Trophoblast cell (in vitro differentiated cells and primary cell): Measurements from ENCODE around the gene PTRH1.

ENCODE experiments used
- DNase-seq, 2 donors: peaks; one replicate each; pipeline ENCODE4 v3.0.0-alpha.2; 2016
- H2AFZ ChIP-seq: 2 replicates; pipeline ENCODE4 v1.6.1; 2013; ENCODE audit warnings: low read length, moderate library complexity, mild to moderate bottlenecking; ENCODE audit not compliant: insufficient read depth, poor library complexity
- H2AK5ac ChIP-seq: 2 replicates; pipeline ENCODE4 v1.6.1; 2013; ENCODE audit warnings: mild to moderate bottlenecking, low read length
- H2BK120ac ChIP-seq: 2 replicates; pipeline ENCODE4 v1.6.1; 2013; ENCODE audit warnings: low read length, mild to moderate bottlenecking, moderate library complexity; ENCODE audit not compliant: insufficient read depth, poor library complexity
- H2BK12ac ChIP-seq: 2 replicates; pipeline ENCODE4 v1.6.1; 2013; ENCODE audit warnings: mild to moderate bottlenecking, low read length, moderate library complexity
- H2BK5ac ChIP-seq: 2 replicates; pipeline ENCODE4 v1.6.1; 2013; ENCODE audit warnings: low read length, low read depth, moderate library complexity, mild to moderate bottlenecking; ENCODE audit not compliant: poor library complexity
- H3K14ac ChIP-seq: 2 replicates; pipeline ENCODE4 v1.6.1; 2013; ENCODE audit warnings: mild to moderate bottlenecking, low read length
- H3K18ac ChIP-seq: 2 replicates; pipeline ENCODE4 v1.6.1; 2013; ENCODE audit warnings: mild to moderate bottlenecking, low read length
- H3K23ac ChIP-seq: 2 replicates; pipeline ENCODE4 v1.6.1; 2013; ENCODE audit warnings: low read length
- H3K27ac ChIP-seq: 2 replicates; pipeline ENCODE4 v1.5.1; 2013; ENCODE audit warnings: low read depth, mild to moderate bottlenecking, inconsistent platforms, low read length, moderate library complexity
- H3K27me3 ChIP-seq: 2 replicates; pipeline ENCODE4 v1.6.1; 2013; ENCODE audit warnings: inconsistent platforms, mild to moderate bottlenecking, low read length, moderate library complexity; ENCODE audit not compliant: insufficient read depth
- H3K36me3 ChIP-seq, 2 experiments: 1 replicate in 1 of 2; 2 replicates in 1 of 2; pipeline ENCODE4 v1.6.1; 2013; ENCODE audit warnings: low read length in 2 of 2, mild to moderate bottlenecking in 2 of 2, moderate library complexity in 1 of 2; ENCODE audit not compliant: insufficient read depth in 2 of 2, control insufficient read depth in 1 of 2
- H3K4ac ChIP-seq: 2 replicates; pipeline ENCODE4 v1.6.1; 2013; ENCODE audit warnings: low read depth, mild to moderate bottlenecking, low read length, moderate library complexity
- H3K4me1 ChIP-seq, 2 experiments: 1 replicate in 1 of 2; 2 replicates in 1 of 2; pipeline ENCODE4 v1.6.1; 2013; ENCODE audit warnings: low read length in 2 of 2, mild to moderate bottlenecking in 2 of 2, moderate library complexity in 1 of 2; ENCODE audit not compliant: insufficient read depth in 2 of 2, control insufficient read depth in 1 of 2
- H3K4me2 ChIP-seq: 2 replicates; pipeline ENCODE4 v1.6.1; 2013; ENCODE audit warnings: inconsistent platforms, mild to moderate bottlenecking, low read length, moderate library complexity
- H3K4me3 ChIP-seq: 2 replicates; pipeline ENCODE4 v1.5.1; 2013; ENCODE audit warnings: mild to moderate bottlenecking, low read depth, low read length, inconsistent platforms
- H3K79me1 ChIP-seq: one replicate; pipeline ENCODE4 v1.6.1; 2013; ENCODE audit warnings: low read length
- H3K79me2 ChIP-seq: 2 replicates; pipeline ENCODE4 v1.6.1; 2013; ENCODE audit warnings: low read length, mild to moderate bottlenecking; ENCODE audit not compliant: control insufficient read depth, insufficient read depth, poor library complexity
- H3K9ac ChIP-seq: 2 replicates; pipeline ENCODE4 v1.6.1; 2013; ENCODE audit warnings: mild to moderate bottlenecking, low read length
- H3K9me3 ChIP-seq: 2 replicates; pipeline ENCODE4 v1.6.1; 2013; ENCODE audit warnings: low read depth, mild to moderate bottlenecking, control low read depth, inconsistent platforms, low read length; ENCODE audit not compliant: insufficient read depth
- H4K12ac ChIP-seq: 2 replicates; pipeline ENCODE4 v1.6.1; 2013; ENCODE audit warnings: low read depth, mild to moderate bottlenecking, low read length, moderate library complexity
- H4K8ac ChIP-seq: 2 replicates; pipeline ENCODE4 v1.6.1; 2013; ENCODE audit warnings: low read depth, mild to moderate bottlenecking, low read length, moderate library complexity
- H4K91ac ChIP-seq: one replicate; pipeline ENCODE4 v1.6.1; 2013; ENCODE audit warnings: low read depth, mild to moderate bottlenecking, low read length, moderate library complexity
- WGBS: extraction: QIAGEN DNeasy Blood & Tissue Kit; methylation state at CpG from one replicate; pipeline ENCODE4 v1.1.7; 2013; ENCODE audit warnings: missing lambda C conversion rate; ENCODE audit not compliant: insufficient read length, insufficient coverage; ENCODE audit errors: extremely low coverage; 5-methylcytosine and 5-hydroxymethylcytosine counted together

Gene PTRH1

DNA sequence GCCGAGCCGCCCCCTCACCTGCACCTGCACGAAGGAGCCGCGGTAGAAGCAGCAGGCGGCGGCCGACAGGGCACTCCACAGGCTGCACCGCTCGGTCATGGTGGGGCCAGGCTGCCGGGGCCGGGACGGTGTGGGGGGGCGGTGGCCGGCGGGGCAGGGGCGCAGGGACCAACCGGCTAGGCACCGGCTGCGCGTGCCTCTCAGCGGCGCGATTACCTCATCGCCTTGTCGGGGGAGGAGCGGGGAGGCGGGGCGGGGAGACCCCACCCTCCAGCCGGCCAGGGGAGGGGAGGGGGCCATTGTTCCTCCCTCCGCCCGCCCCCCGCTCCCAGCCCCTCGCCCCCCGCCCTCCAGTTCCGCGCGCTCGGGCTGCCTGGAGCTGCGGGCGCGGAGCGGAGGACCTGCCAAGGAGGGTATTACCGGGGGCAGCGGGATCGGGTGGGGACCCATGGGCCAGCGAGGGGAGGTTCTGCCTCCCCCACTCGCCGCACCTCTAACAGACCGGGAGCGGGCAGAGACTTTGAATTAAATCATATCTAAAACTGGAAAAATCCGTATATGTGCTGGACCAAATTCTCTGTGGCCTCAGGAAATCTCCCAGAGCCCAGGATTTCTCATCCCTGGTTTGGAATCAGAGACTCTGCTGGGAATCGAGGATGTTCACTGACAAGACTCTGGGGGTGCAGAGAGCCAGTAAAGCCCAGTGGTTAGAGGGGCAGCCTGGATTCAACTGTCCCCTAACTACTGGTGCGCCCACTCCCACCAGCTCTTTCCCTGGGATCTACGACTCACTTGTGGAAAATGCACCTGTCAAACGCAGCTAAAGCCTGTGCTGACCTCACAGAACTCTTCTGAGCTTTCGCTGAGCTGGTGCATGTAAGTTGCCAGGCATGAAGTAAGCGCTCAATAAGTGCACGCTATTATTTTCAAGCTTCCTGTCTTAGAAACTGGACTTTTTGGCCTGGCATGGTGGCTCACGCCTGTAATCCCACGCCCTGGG is 39.9 kb upstream of the PTRH1 start:
- peaks cover 0 to 3% of the 10 kb centered on the region in 2 experiments for H3K4me1 ChIP-seq
- peak overlapping the region; percentile 42 for H3K4me2 ChIP-seq
- no peaks in the 10 kb centered on the region for H3K79me2 ChIP-seq
- DNase-seq, result no peak
- no peak overlapping the region for H2BK120ac ChIP-seq
- H4K12ac ChIP-seq, result no peak overlapping the region
- no peak overlapping the region for H3K4me3 ChIP-seq
- no peak overlapping the region for H3K9ac ChIP-seq
- H3K79me1 ChIP-seq, result no peaks in the 10 kb centered on the region
- H2AK5ac ChIP-seq, result no peak overlapping the region
- H3K27me3 ChIP-seq, result peaks cover 29% of the 10 kb centered on the region
- H2BK12ac ChIP-seq, result no peak overlapping the region
- no peak overlapping the region for H3K4ac ChIP-seq
- no peak overlapping the region for H3K27ac ChIP-seq
- WGBS, result no CpG with 5 or more reads among the region's 61 CpGs
- no peaks in the 10 kb centered on the region for H3K9me3 ChIP-seq
- no peak overlapping the region for H3K14ac ChIP-seq
- H2BK5ac ChIP-seq, result no peak overlapping the region
- no peaks in the 10 kb centered on the region for H3K36me3 ChIP-seq
- no peak overlapping the region for H3K18ac ChIP-seq
- no peak overlapping the region for H2AFZ ChIP-seq
- H4K8ac ChIP-seq, result no peak overlapping the region
- H3K23ac ChIP-seq, result no peak overlapping the region
- H4K91ac ChIP-seq, result no peak overlapping the region

- no CpG with 5 or more reads among the region's 86 CpGs for WGBS
- Histone ChIP-seq H3K4me1 (peaks cover 0 to 3% of the 10 kb centered on the region in 2 experiments), H4K8ac (no peak overlapping the region), H3K79me1 (no peaks in the 10 kb centered on the region), H3K4me2 (peak overlapping the region; percentile 42), H3K4ac (no peak overlapping the region), H3K14ac (no peak overlapping the region), H4K12ac (no peak overlapping the region), H2BK120ac (no peak overlapping the region), H3K9me3 (no peaks in the 10 kb centered on the region), H3K27me3 (peaks cover 29% of the 10 kb centered on the region), H3K4me3 (no peak overlapping the region), H3K9ac (no peak overlapping the region), H4K91ac (no peak overlapping the region), H2AK5ac (no peak overlapping the region), H3K18ac (no peak overlapping the region), H3K27ac (no peak overlapping the region), H3K79me2 (no peaks in the 10 kb centered on the region), H2AFZ (no peak overlapping the region), H2BK5ac (no peak overlapping the region), H3K36me3 (no peaks in the 10 kb centered on the region), H2BK12ac (no peak overlapping the region), H3K23ac (no peak overlapping the region)
- DNase-seq, result no peak
Measured at GRCh38 chr9:127754099-127755060, 38.9 kb upstream of the PTRH1 start.

DNA sequence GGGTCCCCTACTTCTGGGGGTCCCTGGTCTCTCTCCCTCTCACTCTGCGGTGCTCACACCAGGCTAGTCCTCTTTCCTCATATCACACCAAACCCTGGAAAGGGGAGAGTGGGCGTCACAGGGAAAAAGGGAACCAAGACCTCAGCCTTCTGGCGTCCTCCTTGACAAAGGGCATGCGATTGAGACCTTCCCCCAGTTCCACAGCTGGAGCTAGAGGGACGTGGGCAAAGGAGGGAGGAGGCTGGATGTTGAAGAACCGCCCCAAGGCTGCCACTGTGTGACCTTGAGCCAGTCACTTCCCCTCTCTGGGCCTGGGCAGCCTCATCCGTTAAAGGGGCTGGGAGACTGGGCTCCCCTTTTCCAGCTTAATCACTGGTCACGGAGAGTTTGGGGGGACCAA is 38.2 kb upstream of the PTRH1 start:
- DNase-seq, result no peak
- no peak overlapping the region for H3K14ac ChIP-seq
- no peaks in the 10 kb centered on the region for H3K9me3 ChIP-seq
- H3K9ac ChIP-seq, result no peak overlapping the region
- no CpG with 5 or more reads among the region's 8 CpGs for WGBS
- peaks cover 29% of the 10 kb centered on the region for H3K27me3 ChIP-seq
- no peak overlapping the region for H2BK120ac ChIP-seq
- H4K91ac ChIP-seq, result no peak overlapping the region
- H2BK12ac ChIP-seq, result no peak overlapping the region
- no peak overlapping the region for H3K4me3 ChIP-seq
- no peak overlapping the region for H2AFZ ChIP-seq
- no peak overlapping the region for H3K4ac ChIP-seq
- H3K27ac ChIP-seq, result no peak overlapping the region
- no peak overlapping the region for H4K12ac ChIP-seq
- H3K36me3 ChIP-seq, result no peaks in the 10 kb centered on the region
- H3K18ac ChIP-seq, result no peak overlapping the region
- no peak overlapping the region for H2BK5ac ChIP-seq
- no peaks in the 10 kb centered on the region for H3K79me1 ChIP-seq
- peaks cover 0 to 3% of the 10 kb centered on the region in 2 experiments for H3K4me1 ChIP-seq
- no peak overlapping the region for H3K4me2 ChIP-seq
- no peak overlapping the region for H4K8ac ChIP-seq
- no peaks in the 10 kb centered on the region for H3K79me2 ChIP-seq
- H3K23ac ChIP-seq, result no peak overlapping the region
- H2AK5ac ChIP-seq, result no peak overlapping the region

- DNase-seq, result no peak
- Histone ChIP-seq H3K4me3 (no peak overlapping the region), H3K4me1 (peaks cover 0 to 3% of the 10 kb centered on the region in 2 experiments), H4K12ac (no peak overlapping the region), H3K27ac (no peak overlapping the region), H3K9ac (no peak overlapping the region), H2BK5ac (no peak overlapping the region), H3K14ac (no peak overlapping the region), H2AFZ (no peak overlapping the region), H3K23ac (no peak overlapping the region), H3K18ac (no peak overlapping the region), H2AK5ac (no peak overlapping the region), H2BK120ac (no peak overlapping the region), H2BK12ac (no peak overlapping the region), H3K4me2 (no peak overlapping the region), H3K27me3 (peaks cover 29% of the 10 kb centered on the region), H3K79me2 (no peaks in the 10 kb centered on the region), H4K91ac (no peak overlapping the region), H3K9me3 (no peaks in the 10 kb centered on the region), H4K8ac (no peak overlapping the region), H3K36me3 (no peaks in the 10 kb centered on the region), H3K79me1 (no peaks in the 10 kb centered on the region), H3K4ac (no peak overlapping the region)
- WGBS, result no CpG with 5 or more reads among the region's 8 CpGs
Measured at GRCh38 chr9:127753148-127753547, 37.7 kb upstream of the PTRH1 start.
